Measurements from ENCODE around the gene POLR1A. TPM values are rescaled to one million over a fixed set of nuclear protein-coding genes. Genes with fewer than 3 reads are reported as not detected.

Gene POLR1A
- total RNA-seq, 6 donors from 2014 or later: 12.0 to 25.8 (median 22.1) TPM

- Histone ChIP-seq H3K27ac (no peak overlapping the region), H3K27me3 (no peaks in the 10 kb centered on the region), H3K36me3 (no peaks in the 10 kb centered on the region), H3K4me1 (peaks cover 5 to 14% (median 10%) of the 10 kb centered on the region in 4 donors), H3K4me3 (no peak overlapping the region), H3K9me3 (peaks cover 0 to 8% (median 3%) of the 10 kb centered on the region in 4 donors)
- 96 to 100% methylated on average over 1 to 2 of the region's 2 CpGs for WGBS, 2 donors
- ATAC-seq (ENCODE audit: low FRiP score in 2 of 2): no peak
- TF ChIP-seq POLR2A (IDR thresholded peaks at IDR 0.05) (no peak), EP300 (IDR thresholded peaks at IDR 0.05) (no peak), POLR2AphosphoS5 (IDR thresholded peaks at IDR 0.05) (no peak)
- TF ChIP-seq, protein P1, sequence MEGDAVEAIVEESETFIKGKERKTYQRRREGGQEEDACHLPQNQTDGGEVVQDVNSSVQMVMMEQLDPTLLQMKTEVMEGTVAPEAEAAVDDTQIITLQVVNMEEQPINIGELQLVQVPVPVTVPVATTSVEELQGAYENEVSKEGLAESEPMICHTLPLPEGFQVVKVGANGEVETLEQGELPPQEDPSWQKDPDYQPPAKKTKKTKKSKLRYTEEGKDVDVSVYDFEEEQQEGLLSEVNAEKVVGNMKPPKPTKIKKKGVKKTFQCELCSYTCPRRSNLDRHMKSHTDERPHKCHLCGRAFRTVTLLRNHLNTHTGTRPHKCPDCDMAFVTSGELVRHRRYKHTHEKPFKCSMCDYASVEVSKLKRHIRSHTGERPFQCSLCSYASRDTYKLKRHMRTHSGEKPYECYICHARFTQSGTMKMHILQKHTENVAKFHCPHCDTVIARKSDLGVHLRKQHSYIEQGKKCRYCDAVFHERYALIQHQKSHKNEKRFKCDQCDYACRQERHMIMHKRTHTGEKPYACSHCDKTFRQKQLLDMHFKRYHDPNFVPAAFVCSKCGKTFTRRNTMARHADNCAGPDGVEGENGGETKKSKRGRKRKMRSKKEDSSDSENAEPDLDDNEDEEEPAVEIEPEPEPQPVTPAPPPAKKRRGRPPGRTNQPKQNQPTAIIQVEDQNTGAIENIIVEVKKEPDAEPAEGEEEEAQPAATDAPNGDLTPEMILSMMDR (IDR thresholded peaks at IDR 0.05): no peak
- DNase-seq: peak in 1 of 2 donors; percentile 9
Observed at GRCh38 chr2:86015006-86015405, 90.7 kb downstream of the POLR1A start.

GRCh38 chr2:86014493-86014892 lies 91.2 kb downstream of the POLR1A start:
- Histone ChIP-seq H3K4me3 (no peak overlapping the region), H3K27ac (no peak overlapping the region), H3K9me3 (peaks cover 0 to 8% (median 3%) of the 10 kb centered on the region in 4 donors), H3K4me1 (peaks cover 5 to 14% (median 10%) of the 10 kb centered on the region in 4 donors), H3K27me3 (no peaks in the 10 kb centered on the region), H3K36me3 (no peaks in the 10 kb centered on the region)
- WGBS, 2 donors: 90 to 91% methylated on average over 1 to 2 of the region's 2 CpGs
- DNase-seq: peak in 1 of 2 donors; percentile 8
- ATAC-seq (ENCODE audit: low FRiP score in 2 of 2): no peak
- TF ChIP-seq POLR2A (IDR thresholded peaks at IDR 0.05) (no peak), POLR2AphosphoS5 (IDR thresholded peaks at IDR 0.05) (no peak), EP300 (IDR thresholded peaks at IDR 0.05) (no peak)
- TF ChIP-seq, protein P1 (IDR thresholded peaks at IDR 0.05): no peak

DNA sequence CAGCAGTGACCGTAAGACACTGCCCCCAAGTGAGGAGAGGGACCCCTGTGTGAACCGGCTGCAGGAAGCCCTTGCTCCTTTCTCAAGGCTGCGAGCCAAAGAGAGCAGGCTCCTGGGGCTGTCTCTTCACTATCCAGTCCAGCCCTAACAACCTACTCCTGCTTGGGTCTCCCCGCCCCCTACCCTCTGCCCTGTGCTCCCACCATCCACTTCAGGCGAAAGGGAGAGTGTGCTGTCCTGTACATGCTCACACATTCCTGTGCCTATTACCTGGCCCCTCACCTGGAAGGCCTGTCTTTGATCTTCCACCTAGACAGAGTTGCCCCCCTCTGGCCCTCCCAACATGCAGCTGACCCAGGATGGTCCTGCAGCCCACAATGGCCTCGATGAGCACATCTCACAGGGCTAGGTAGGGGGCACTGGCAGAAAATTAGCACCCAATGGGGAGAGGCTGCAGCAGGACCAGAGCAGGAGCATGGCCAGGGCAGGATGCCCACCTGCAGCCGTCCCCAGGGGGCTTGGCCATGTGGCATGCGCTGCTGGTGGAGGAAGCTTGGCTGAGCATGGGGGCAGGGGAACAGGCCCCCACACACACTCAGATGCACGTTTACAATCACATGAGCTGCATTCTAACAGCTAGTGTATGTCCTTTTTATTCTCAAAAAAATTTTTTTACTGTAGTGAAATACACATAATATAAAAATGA lies 93.5 kb downstream of the POLR1A start:
- Histone ChIP-seq H3K27ac (no peak overlapping the region), H3K4me1 (peaks cover 0 to 7% (median 2%) of the 10 kb centered on the region in 4 donors), H3K4me3 (no peak overlapping the region), H3K27me3 (no peaks in the 10 kb centered on the region), H3K36me3 (no peaks in the 10 kb centered on the region), H3K9me3 (peaks cover 0 to 8% (median 3%) of the 10 kb centered on the region in 4 donors)
- DNase-seq (peak in 1 of 2 donors; percentile 19), ATAC-seq (ENCODE audit: low FRiP score in 2 of 2) (peak; percentile 9 to 37)
- 61 to 85% methylated on average over 6 to 9 of the region's 9 CpGs for WGBS, 2 donors
- TF ChIP-seq POLR2A (IDR thresholded peaks at IDR 0.05) (no peak), POLR2AphosphoS5 (IDR thresholded peaks at IDR 0.05) (no peak), EP300 (IDR thresholded peaks at IDR 0.05) (no peak)
- TF ChIP-seq, protein P1 (IDR thresholded peaks at IDR 0.05): no peak

DNA sequence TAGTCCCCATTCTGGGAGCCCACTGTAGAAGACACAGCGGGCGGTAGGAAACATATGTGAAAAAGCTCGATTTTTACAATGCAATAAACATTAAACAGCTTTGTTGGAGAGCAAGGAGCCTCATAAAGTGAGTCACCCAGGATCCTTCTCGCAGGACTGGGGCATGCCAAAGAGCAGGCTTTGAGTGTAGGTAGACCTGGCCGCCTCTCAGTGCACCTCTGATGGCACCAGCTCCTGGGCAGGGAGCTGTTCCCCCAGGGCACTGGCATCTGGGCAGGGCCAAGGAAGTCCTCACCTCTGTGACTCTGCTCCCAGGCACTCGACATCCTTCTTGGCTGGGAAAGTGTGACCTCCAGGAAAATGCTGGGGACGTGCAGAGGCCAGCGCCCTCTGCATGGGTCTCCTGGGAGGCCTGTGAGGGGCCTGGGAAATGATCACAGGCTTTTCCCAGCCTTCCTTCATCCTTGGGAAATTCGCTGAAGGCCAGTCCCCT lies 94.2 kb downstream of the POLR1A start:
- peak; percentile 23 to 34 for ATAC-seq (ENCODE audit: low FRiP score in 2 of 2)
- no peak for DNase-seq
- no peaks in the 10 kb centered on the region for H3K27me3 ChIP-seq
- peaks cover 0 to 3% (median 0%) of the 10 kb centered on the region in 4 donors for H3K4me1 ChIP-seq
- H3K36me3 ChIP-seq: no peaks in the 10 kb centered on the region
- TF ChIP-seq POLR2AphosphoS5 (IDR thresholded peaks at IDR 0.05) (no peak), POLR2A (IDR thresholded peaks at IDR 0.05) (no peak), EP300 (IDR thresholded peaks at IDR 0.05) (no peak)
- TF ChIP-seq, protein P1 (IDR thresholded peaks at IDR 0.05): no peak
- no peak overlapping the region for H3K4me3 ChIP-seq
- WGBS, 2 donors: 78 to 97% methylated on average over 5 to 9 of the region's 9 CpGs
- H3K27ac ChIP-seq: no peak overlapping the region
- peaks cover 0 to 9% (median 5%) of the 10 kb centered on the region in 4 donors for H3K9me3 ChIP-seq

Measured in upper lobe of left lung (tissue), 6 donors.